GM12892 (cell line): ENCODE results near the gene TAF3.

ENCODE experiments used
- POLR2A ChIP-seq: IDR thresholded peaks from 2 replicates; pipeline ENCODE4 v1.6.1; 2011; ENCODE audit warnings: low read depth, low read length, control low read depth
- POLR2AphosphoS5 ChIP-seq: IDR thresholded peaks from 2 replicates; pipeline ENCODE4 v1.6.1; 2011; ENCODE audit warnings: low read depth, low read length, control low read depth
- TAF1 ChIP-seq: IDR thresholded peaks from 2 replicates; pipeline ENCODE4 v1.6.1; 2011; ENCODE audit warnings: low read depth, mild to moderate bottlenecking, control low read depth, low read length, borderline replicate concordance

DNA sequence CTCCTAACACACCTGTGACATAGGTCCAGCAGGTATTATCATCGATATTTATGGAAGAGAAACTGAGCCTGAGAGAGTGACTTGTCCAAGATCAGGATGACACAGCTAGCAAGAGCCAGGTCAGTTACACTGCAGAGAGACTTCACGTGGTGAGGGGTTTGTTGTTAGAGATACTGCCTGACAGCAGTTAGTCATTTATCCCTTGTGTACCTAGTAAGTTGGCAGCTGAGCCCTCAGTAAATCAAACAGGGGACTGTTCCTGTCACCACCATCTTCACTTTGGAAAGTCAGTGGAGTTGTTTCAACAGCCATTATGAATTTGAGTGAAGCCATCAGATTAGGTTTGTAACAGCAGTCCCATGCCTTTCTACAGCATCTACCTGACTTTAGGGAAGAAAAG is 148.7 kb downstream of the TAF3 start:
- TF ChIP-seq POLR2AphosphoS5 (no peak), POLR2A (no peak), TAF1 (no peak)
